AG09319 (cell line): ENCODE data around the gene ESYT2.
"Not testable (repeated sequence)": the region's sequence is repeated elsewhere in the genome, so short reads cannot be mapped to it uniquely, and the experiment has no call there.

Source experiments
- DNase-seq: peaks from one replicate; pipeline ENCODE4 v3.0.0-alpha.2; 2010; ENCODE audit warnings: low read depth; ENCODE audit errors: extremely low read depth
- CTCF ChIP-seq: IDR thresholded peaks from 2 replicates; pipeline ENCODE4 v1.5.1; 2011; ENCODE audit warnings: low read depth, mild to moderate bottlenecking, inconsistent platforms, low read length, moderate library complexity

ESYT2 gene

GRCh38 chr7:158702196-158702595 lies 127.1 kb downstream of the ESYT2 start:
- no peak for TF ChIP-seq CTCF
- no peak for DNase-seq

GRCh38 chr7:158700008-158700407 lies 129.3 kb downstream of the ESYT2 start:
- no peak for TF ChIP-seq CTCF

GRCh38 chr7:158699341-158699740 lies 130.0 kb downstream of the ESYT2 start:
- no peak for DNase-seq
- no peak for TF ChIP-seq CTCF

More at GRCh38 chr7:158700008-158700407, 129.3 kb downstream of the ESYT2 start:
- DNase-seq = no peak

- TF ChIP-seq CTCF = no peak
- no peak for DNase-seq
Observed at GRCh38 chr7:158698657-158699195, 130.6 kb downstream of the ESYT2 start.

- DNase-seq = not testable (repeated sequence)
Observed at GRCh38 chr7:158697597-158697996, 131.7 kb downstream of the ESYT2 start.

- TF ChIP-seq CTCF = peak; percentile 72
- peak; percentile 55 for DNase-seq
Observed at GRCh38 chr7:158695726-158696452, 133.4 kb downstream of the ESYT2 start.

- no peak for DNase-seq
- no peak for TF ChIP-seq CTCF
Observed at GRCh38 chr7:158695056-158695455, 134.3 kb downstream of the ESYT2 start.

- no peak for TF ChIP-seq CTCF
- DNase-seq = no peak
Observed at GRCh38 chr7:158694650-158695049, 134.7 kb downstream of the ESYT2 start.
